WI38 (cell line): Measurements from ENCODE around the gene MXI1.

Experiments used
- H3K4me3 ChIP-seq: 2 replicates; pipeline ENCODE4 v1.5.1; 2011; ENCODE audit warnings: low read depth, mild to moderate bottlenecking, control low read depth, low read length
- CTCF ChIP-seq: IDR thresholded peaks from 2 replicates; pipeline ENCODE4 v1.5.1; 2012; ENCODE audit warnings: low read depth, mild to moderate bottlenecking, control low read depth, low read length

Gene MXI1

GRCh38 chr10:110172155-110172554 lies 35.2 kb upstream of the MXI1 start:
- no peak for TF ChIP-seq CTCF
- no peak overlapping the region for H3K4me3 ChIP-seq

- no peak for TF ChIP-seq CTCF
- no peak overlapping the region for H3K4me3 ChIP-seq
These were observed 33.2 kb upstream of the MXI1 start for GRCh38 chr10:110174201-110174600.

GRCh38 chr10:110174816-110175215 lies 32.6 kb upstream of the MXI1 start:
- no peak for TF ChIP-seq CTCF
- H3K4me3 ChIP-seq: no peak overlapping the region

GRCh38 chr10:110175406-110175805 lies 32.0 kb upstream of the MXI1 start:
- H3K4me3 ChIP-seq: no peak overlapping the region
- no peak for TF ChIP-seq CTCF

GRCh38 chr10:110176141-110177030 lies 31.0 kb upstream of the MXI1 start:
- no peak for TF ChIP-seq CTCF
- H3K4me3 ChIP-seq: no peak overlapping the region

GRCh38 chr10:110179220-110179619 lies 28.2 kb upstream of the MXI1 start:
- no peak overlapping the region for H3K4me3 ChIP-seq
- TF ChIP-seq CTCF: no peak

GRCh38 chr10:110181451-110181850 lies 26.0 kb upstream of the MXI1 start:
- H3K4me3 ChIP-seq: no peak overlapping the region
- TF ChIP-seq CTCF: no peak
